GM19395 (cell line): ENCODE data around the gene MAP7D1.
"Not testable (repeated sequence)": the region's sequence is repeated elsewhere in the genome, so short reads cannot be mapped to it uniquely, and the experiment has no call there.

Source experiments
- ATAC-seq: cut with Tn5 transposase; IDR thresholded peaks from one replicate; pipeline ENCODE4 v1.9.1; 2021; ENCODE audit warnings: mild to moderate bottlenecking, moderate library complexity; ENCODE audit not compliant: unreplicated experiment

The MAP7D1 gene

GRCh38 chr1:36166136-36166535 lies 10.2 kb downstream of the MAP7D1 start:
- ATAC-seq: no peak

- ATAC-seq: no peak
Measured at GRCh38 chr1:36166938-36167905, 11.3 kb downstream of the MAP7D1 start.

- ATAC-seq: no peak
Measured at GRCh38 chr1:36168514-36168913, 12.6 kb downstream of the MAP7D1 start.

GRCh38 chr1:36170643-36171412 lies 14.9 kb downstream of the MAP7D1 start:
- ATAC-seq: no peak

GRCh38 chr1:36172017-36172747 lies 16.2 kb downstream of the MAP7D1 start:
- ATAC-seq: no peak

- ATAC-seq: no peak
Measured at GRCh38 chr1:36172983-36173382, 17.0 kb downstream of the MAP7D1 start.

GRCh38 chr1:36174713-36175112 lies 18.8 kb downstream of the MAP7D1 start:
- ATAC-seq: no peak

- ATAC-seq: no peak
Measured at GRCh38 chr1:36175137-36176095, 19.5 kb downstream of the MAP7D1 start.

GRCh38 chr1:36176106-36176949 lies 20.4 kb downstream of the MAP7D1 start:
- no peak for ATAC-seq

GRCh38 chr1:36177589-36178431 lies 21.9 kb downstream of the MAP7D1 start:
- no peak for ATAC-seq

- no peak for ATAC-seq
Measured at GRCh38 chr1:36178471-36179219, 22.7 kb downstream of the MAP7D1 start.

GRCh38 chr1:36179220-36179600 lies 23.2 kb downstream of the MAP7D1 start:
- ATAC-seq: no peak

- ATAC-seq: no peak
Measured at GRCh38 chr1:36182734-36183133, 26.8 kb downstream of the MAP7D1 start.

- no peak for ATAC-seq
Measured at GRCh38 chr1:36183309-36183856, 27.4 kb downstream of the MAP7D1 start.

- ATAC-seq: peak; percentile 73
Measured at GRCh38 chr1:36187800-36188593, 32.0 kb downstream of the MAP7D1 start.

- not testable (repeated sequence) for ATAC-seq
Measured at GRCh38 chr1:36196805-36197204, 40.8 kb downstream of the MAP7D1 start.
